Prostate gland (tissue), 2 donors: ENCODE results near the gene BTG1. TPM values are rescaled to one million over a fixed set of nuclear protein-coding genes. Genes with fewer than 3 reads are reported as not detected.
A peak's percentile ranks its signal among the peaks of the same experiment; 100 is the strongest.

Experiments
- DNase-seq: peaks from one replicate; pipeline ENCODE4 v3.0.0-alpha.2; 2019; ENCODE audit warnings: low spot score
- H3K27ac ChIP-seq, 2 donors: fragments of 200-600 bp; sonication (generic); 2 replicates each; pipeline ENCODE4 v1.5.1; 2017 to 2019
- H3K27me3 ChIP-seq: fragments of 200-600 bp; sonication (generic); replicated peaks from 2 replicates; pipeline ENCODE4 v1.5.1; 2019; ENCODE audit not compliant: insufficient read depth
- H3K36me3 ChIP-seq, 2 donors: fragments of 200-600 bp; sonication (generic); 1 replicate in 1 of 2; 2 replicates in 1 of 2; pipeline versions ENCODE4 v1.5.1 to v1.8.1; 2017 to 2019
- H3K4me1 ChIP-seq: fragments of 200-600 bp; sonication (generic); replicated peaks from 2 replicates; pipeline ENCODE4 v1.5.1; 2019
- H3K4me3 ChIP-seq, 2 donors: fragments of 200-600 bp; sonication (generic); 2 replicates each; pipeline ENCODE4 v1.5.1; 2017 to 2019
- H3K9me3 ChIP-seq: fragments of 200-600 bp; sonication (generic); 2 replicates; pipeline ENCODE4 v1.5.1; 2017
- CTCF ChIP-seq, 4 experiments: fragments of 200-600 bp in 2 of 4; fragments of 450-650 bp in 2 of 4; sonication (generic) in 2 of 4; IDR thresholded peaks; 1 replicate in 3 of 4; 2 replicates in 1 of 4; pipeline ENCODE4 v1.5.1; 2016 to 2019; ENCODE audit warnings: antibody characterized with exemption in 4 of 4, mild to moderate bottlenecking in 2 of 4, moderate library complexity in 2 of 4
- POLR2A ChIP-seq: fragments of 450-650 bp; IDR thresholded peaks from one replicate; pipeline ENCODE4 v1.6.1; 2016; ENCODE audit warnings: antibody characterized with exemption, mild to moderate bottlenecking
- POLR2AphosphoS5 ChIP-seq: sonication (generic); formaldehyde crosslinking; IDR thresholded peaks from one replicate; pipeline ENCODE4 v1.6.1; 2017; ENCODE audit warnings: antibody characterized with exemption
- WGBS: methylation state at CpG from one replicate; pipeline ENCODE4 v1.1.5; 2018; 5-methylcytosine and 5-hydroxymethylcytosine counted together
- intact Hi-C: fragments of 100-400 bp; cut with DNase I; formaldehyde crosslinking; loops from one replicate; pipeline ENCODE4 v1.14.2; 2022
- total RNA-seq, 2 donors: library from RNA; depleted of rRNA; stranded (reverse); fragments of >200 nt; gene quantifications; one replicate each; pipeline ENCODE4 v1.1.0, GENCODE V29; 2016

BTG1 gene
- total RNA-seq, 2 donors from 2014 or later: 52.7 to 56.9 TPM

- Histone ChIP-seq H3K27me3 (no peaks in the 10 kb centered on the region), H3K4me3 (no peak overlapping the region), H3K27ac (no peak overlapping the region), H3K9me3 (no peaks in the 10 kb centered on the region), H3K36me3 (no peaks in the 10 kb centered on the region), H3K4me1 (no peaks in the 10 kb centered on the region)
- 93% methylated on average over 2 of the region's 2 CpGs for WGBS
- no peak for TF ChIP-seq CTCF (IDR thresholded peaks at IDR 0.05)
- no peak for TF ChIP-seq POLR2A
- TF ChIP-seq POLR2AphosphoS5: no peak
- intact Hi-C loops: no loop called here
- no peak for DNase-seq
These were observed 30.8 kb downstream of the BTG1 start for GRCh38 chr12:92114834-92115233.

DNA sequence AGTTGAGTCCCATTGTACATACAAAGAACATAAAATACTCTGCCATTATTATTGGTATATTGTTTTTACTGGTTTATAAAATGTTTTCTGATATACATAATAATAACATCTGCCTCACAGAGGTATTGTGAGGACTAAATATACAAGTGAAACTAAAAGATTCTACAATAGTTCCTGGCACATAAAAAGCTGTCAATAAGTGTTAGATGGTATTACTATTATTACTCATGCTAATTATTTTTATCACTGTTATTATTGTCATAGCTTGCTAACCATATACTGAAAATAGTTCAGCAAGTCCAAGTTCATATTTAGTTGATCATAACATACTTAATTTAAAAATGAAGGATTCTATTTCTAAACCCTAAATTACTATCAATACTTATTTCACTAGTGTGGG lies 34.4 kb downstream of the BTG1 start:
- no peaks in the 10 kb centered on the region for H3K27me3 ChIP-seq
- no peaks in the 10 kb centered on the region for H3K36me3 ChIP-seq
- no peak overlapping the region for H3K4me3 ChIP-seq
- no peaks in the 10 kb centered on the region for H3K9me3 ChIP-seq
- no peak for DNase-seq
- no peak overlapping the region for H3K27ac ChIP-seq
- intact Hi-C loops: no loop called here
- TF ChIP-seq CTCF (IDR thresholded peaks at IDR 0.05): no peak
- no peak for TF ChIP-seq POLR2A
- TF ChIP-seq POLR2AphosphoS5: no peak
- no peaks in the 10 kb centered on the region for H3K4me1 ChIP-seq

- Histone ChIP-seq H3K9me3 (no peaks in the 10 kb centered on the region), H3K4me1 (no peaks in the 10 kb centered on the region), H3K27ac (no peak overlapping the region), H3K4me3 (no peak overlapping the region), H3K36me3 (no peaks in the 10 kb centered on the region), H3K27me3 (no peaks in the 10 kb centered on the region)
- intact Hi-C loops: no loop called here
- 94% methylated on average over 1 of the region's 1 CpG for WGBS
- TF ChIP-seq POLR2AphosphoS5 (no peak), CTCF (IDR thresholded peaks at IDR 0.05) (no peak), POLR2A (no peak)
- no peak for DNase-seq
These were observed 35.5 kb downstream of the BTG1 start for GRCh38 chr12:92110083-92110640.

DNA sequence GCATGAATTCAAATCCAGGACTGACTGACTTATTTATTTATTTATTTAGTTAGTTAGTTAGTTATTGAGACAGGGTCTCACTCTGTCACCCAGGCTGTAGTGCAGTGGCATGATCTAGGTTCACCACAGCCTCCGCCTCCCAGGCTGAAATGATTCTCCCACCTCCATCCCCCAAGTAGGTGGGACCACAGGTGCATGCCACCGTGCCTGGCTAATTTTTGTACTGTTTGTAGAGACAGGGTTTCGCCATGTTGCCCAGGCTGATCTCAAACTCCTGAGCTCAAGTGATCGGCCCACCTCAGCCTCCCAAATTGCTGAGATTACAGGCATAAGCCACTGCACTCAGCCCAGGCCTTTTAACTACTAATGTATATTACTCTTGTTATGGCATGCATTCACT lies 36.0 kb downstream of the BTG1 start:
- TF ChIP-seq CTCF (IDR thresholded peaks at IDR 0.05) (no peak), POLR2A (no peak), POLR2AphosphoS5 (no peak)

DNA sequence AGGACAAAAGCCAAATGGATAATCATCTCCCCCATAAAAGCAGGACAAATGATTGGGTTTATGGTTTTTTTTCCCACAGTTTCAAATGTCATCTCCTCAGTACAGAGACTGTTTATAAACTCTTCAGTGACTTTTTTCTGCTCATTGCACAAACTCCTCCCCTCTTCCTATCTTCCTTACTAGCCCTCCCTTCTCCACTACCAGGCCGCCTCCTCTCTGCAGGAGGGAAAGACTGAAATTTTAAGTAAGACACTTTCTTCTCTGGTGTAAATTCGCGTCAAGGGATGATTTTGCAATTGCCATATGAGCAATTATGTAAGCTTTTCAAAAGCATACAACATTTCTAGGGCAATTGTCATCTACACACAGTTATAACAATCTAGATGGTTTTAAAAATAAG lies 37.0 kb downstream of the BTG1 start:
- no peaks in the 10 kb centered on the region for H3K36me3 ChIP-seq
- 18% methylated on average over 3 of the region's 3 CpGs for WGBS
- H3K4me3 ChIP-seq: no peak overlapping the region
- peak overlapping the region in 1 of 2 donors; percentile 8 for H3K27ac ChIP-seq
- TF ChIP-seq POLR2AphosphoS5 (peak; percentile 53), POLR2A (no peak)
- intact Hi-C loops: no loop called here
- no peaks in the 10 kb centered on the region for H3K4me1 ChIP-seq
- peak; percentile 18 for DNase-seq
- no peaks in the 10 kb centered on the region for H3K27me3 ChIP-seq
- no peaks in the 10 kb centered on the region for H3K9me3 ChIP-seq

More for the DNA sequence above, 36.0 kb downstream of the BTG1 start:
- intact Hi-C loops: no loop called here
- peak overlapping the region in 1 of 2 donors; percentile 8 for H3K27ac ChIP-seq
- WGBS: 86% methylated on average over 4 of the region's 4 CpGs
- no peaks in the 10 kb centered on the region for H3K4me1 ChIP-seq
- no peaks in the 10 kb centered on the region for H3K36me3 ChIP-seq
- no peak overlapping the region for H3K4me3 ChIP-seq
- no peaks in the 10 kb centered on the region for H3K27me3 ChIP-seq
- H3K9me3 ChIP-seq: no peaks in the 10 kb centered on the region
- no peak for DNase-seq
